Activated naive CD4-positive, alpha-beta T cell treated with Interleukin-2 at 50 U/mL for 16 hours (primary cell): ENCODE measurements around the gene RNF167.

Source experiments
- DNase-seq: peaks from one replicate; pipeline ENCODE4 v3.0.0-alpha.2; 2020

Gene RNF167

DNA sequence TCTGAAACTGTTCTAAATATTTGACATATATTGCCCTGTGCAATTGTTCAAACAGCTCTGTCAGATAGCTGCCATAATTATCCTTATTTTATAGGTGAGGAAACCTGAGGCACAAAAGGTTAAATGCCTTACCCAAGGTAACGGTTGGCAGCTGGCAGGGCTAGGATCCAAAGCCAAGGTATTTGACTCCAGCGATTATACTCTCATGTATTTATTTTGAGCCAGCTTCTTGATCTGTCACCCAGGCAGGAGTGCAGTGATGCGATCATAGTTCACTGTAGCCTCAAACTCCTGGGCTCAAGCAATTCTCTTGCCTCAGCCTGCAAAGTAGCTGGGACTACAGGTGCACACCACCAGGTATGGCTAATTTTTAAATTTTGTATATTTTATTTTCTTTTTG, 18.0 kb downstream of the RNF167 start:
- no peak for DNase-seq

DNA sequence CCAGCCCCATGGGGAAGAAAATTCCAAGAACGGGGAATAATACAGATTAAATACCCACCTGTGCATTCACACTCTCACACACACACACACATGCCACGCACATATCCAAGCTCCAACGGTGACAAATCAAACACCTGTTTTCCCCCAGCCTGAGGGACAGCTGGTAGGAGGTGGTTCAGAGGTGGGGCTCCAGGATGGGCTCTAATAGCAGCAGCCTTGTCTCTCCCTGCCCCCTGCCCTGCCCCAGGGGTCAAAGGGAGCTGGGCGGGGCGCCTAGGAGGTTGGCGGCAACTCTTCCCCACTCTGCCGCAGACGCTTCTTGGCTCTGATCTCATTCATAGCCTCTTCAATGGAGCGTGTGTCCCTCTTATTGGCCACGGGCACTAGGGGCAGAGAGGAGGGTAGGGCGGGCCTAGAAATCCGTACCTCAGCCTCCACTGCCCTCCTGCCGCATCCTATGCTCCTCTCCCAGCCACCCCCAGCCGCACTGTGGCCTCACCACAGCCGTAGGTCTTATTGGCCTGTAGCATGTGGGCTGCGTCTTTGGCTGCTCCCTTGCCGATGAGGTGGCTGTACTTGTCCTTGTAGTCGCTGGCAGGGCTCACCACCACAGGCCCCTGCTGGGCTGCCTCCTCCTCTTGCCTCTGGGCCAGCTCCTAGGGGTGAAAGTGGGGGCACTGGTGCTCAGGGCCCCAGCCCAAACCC, 19.3 kb downstream of the RNF167 start:
- no peak for DNase-seq

DNA sequence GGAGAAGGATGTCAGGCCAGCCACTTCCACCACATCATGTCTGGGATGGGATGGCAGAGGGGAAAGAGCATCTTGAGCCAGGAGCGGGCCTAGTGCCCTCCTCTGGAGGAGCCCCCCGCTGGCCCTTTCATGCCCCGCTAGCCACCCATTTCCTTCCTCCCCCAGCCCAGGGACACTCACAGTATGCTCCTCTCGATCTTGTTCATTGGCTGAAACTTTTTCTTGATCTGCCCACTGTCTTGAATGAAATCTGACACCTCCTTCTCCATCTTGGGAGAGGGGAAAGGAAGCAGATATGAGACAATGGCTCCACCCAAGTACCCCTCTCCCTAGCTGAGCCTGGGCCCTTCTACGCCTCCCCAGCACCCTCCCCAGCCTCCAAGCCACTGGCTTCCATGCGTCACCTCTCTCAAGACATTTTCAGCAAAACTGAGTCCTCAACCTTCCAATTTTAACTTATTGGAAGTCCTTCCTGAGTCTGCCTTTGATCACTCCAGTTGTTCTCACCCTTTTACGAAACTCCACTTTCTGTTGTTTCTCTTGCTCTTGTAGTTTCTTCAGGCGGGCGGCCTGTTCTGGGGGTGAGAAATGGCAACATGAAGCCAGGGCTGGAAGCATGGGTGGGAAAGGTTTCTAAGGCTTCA, 20.3 kb downstream of the RNF167 start:
- no peak for DNase-seq

- DNase-seq = no peak
Observed at GRCh38 chr17:4965311-4965986, 25.4 kb downstream of the RNF167 start.

GRCh38 chr17:4966844-4967538, 26.9 kb downstream of the RNF167 start:
- peak; percentile 93 for DNase-seq

DNA sequence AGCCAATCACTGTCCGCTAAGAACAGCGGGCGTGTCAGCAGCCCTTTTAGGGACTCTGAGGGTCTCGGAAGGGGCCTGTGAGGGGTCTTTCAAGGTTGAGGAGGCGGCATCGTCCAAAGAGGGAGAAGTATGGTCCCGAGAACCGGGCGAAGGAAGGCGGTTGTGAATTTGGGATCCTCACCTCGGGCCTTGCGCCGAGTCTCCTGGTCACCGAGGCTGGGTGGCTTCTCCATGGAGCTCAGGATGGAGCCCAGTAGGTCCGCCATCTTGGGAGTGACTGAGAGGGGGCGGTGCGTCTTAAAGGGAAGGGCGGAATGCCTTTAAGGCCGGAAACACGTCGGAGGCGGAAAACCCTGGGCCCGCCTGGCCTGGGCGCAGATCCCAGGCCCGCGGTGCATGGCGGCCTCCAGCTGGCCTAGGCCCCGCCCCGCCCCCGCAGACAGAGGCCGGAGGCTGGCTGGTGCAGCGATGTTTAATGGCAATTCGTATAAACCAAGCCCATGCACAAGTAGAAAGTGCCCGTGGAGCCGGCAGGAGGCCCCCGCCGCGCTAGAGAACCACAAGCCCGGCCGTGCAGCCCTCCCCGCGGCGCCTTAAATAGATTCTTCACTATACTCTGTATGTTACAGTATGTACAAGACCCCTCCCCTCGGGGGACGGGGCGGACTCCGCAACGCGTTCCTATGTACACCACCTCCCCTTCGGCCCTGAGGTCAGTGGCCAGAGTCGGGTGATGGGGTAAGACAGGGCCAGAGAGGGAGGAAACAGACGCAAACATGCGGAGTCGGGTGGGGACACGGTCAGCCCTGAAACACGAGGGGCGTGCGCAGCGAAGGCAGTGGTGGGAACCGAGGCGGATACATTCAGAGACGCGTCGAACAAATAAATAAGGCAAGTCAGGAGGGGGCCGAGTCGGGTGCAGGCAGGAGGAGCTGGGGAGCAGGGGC, 27.7 kb downstream of the RNF167 start, which contains the start of gene SPAG7:
Gene SPAG7, minus strand, starts transcription at position 279 of the 947 bp plus-strand sequence. Its CDS starts 13 bp downstream, at position 266.
- DNase-seq = peak; percentile 93

GRCh38 chr17:4968486-4969046, 28.5 kb downstream of the RNF167 start:
- peak; percentile 42 for DNase-seq

DNA sequence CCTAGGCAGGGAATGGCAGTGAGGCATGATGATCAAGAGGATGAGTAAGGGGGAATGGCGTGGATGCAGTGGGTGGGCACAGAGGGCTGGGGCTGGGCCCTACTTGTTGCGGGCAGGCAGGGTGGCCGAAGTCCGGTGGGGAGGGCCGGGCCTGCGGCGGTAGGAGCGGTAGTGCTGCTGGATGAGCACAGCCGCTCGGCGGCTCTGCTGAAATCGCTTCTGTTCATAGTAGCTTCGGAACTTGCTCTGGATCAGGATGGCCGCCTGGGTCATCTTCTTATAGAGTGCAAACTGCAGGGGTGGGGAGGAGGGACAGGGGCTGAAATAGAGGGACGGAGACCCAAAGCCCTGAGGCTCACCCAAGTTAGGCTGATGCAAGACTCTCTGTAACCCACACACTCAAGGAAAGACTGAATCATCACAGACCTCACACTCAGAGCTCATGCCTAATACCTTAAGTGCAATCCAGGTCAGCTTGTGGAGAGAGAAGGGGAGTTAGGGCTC, 29.0 kb downstream of the RNF167 start:
- DNase-seq = peak; percentile 60

- peak; percentile 52 for DNase-seq
Observed at GRCh38 chr17:4969551-4970173, 29.6 kb downstream of the RNF167 start.

DNA sequence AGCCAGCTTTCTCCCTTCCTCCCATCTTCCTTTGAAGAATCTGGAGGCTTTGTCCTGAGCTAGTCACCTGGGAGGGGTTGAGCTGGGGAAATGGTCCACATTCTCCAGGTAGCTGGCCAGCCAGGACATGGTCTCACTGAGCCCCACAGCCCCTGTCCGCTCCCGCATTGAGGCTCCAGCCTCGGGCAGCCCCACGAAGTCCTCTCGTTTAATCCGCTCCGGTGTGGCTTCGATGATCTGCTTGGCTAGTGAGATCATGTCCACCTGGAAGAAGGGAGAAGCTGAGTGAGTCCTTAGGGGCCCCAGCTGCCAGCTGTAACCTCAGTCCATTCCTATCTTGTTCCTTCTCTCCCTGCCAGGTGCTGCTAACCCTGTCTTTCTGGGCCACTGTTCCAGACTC, 30.2 kb downstream of the RNF167 start:
- DNase-seq = no peak

- no peak for DNase-seq
Observed at GRCh38 chr17:4971826-4972225, 31.8 kb downstream of the RNF167 start.

DNA sequence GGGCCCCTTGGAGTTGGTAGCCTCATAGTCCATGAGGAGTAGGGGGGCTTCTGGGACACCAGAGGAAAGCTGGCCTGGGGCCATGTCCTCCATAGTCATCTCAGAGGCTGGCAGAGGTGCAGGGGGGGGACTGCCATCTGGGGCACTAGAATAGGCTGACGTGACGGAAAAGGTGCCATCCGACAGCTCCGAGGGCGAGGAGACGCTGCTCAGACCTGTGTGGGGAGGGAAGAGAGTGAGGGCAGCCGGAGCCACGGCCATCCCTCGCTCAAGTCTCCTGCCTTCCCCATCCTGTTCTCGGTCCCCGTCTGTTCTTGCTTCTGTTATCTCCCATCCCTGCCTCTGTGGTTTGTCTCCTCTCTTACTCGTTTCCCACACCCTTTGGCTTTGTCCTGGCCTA, 32.3 kb downstream of the RNF167 start:
- no peak for DNase-seq

DNA sequence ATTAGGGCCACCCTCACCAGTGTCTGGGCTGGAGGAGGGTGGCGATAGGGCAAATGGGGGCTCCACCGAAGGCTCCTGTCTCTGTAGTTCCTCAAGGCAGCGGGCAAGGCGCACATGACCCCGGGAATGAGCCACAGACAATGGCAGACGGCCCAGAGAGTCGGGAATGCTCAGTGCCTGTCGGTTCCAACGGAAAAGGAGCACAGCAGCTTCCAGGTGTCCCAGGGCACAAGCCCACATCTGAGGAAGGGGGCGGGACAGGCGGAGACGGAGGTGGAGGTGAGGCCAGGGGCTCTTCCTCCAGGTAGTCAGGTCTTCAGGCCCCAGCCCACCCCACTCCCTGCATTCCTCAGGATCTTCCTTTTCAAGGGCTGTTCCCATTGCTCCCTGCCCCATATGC, 32.7 kb downstream of the RNF167 start:
- DNase-seq = no peak

DNA sequence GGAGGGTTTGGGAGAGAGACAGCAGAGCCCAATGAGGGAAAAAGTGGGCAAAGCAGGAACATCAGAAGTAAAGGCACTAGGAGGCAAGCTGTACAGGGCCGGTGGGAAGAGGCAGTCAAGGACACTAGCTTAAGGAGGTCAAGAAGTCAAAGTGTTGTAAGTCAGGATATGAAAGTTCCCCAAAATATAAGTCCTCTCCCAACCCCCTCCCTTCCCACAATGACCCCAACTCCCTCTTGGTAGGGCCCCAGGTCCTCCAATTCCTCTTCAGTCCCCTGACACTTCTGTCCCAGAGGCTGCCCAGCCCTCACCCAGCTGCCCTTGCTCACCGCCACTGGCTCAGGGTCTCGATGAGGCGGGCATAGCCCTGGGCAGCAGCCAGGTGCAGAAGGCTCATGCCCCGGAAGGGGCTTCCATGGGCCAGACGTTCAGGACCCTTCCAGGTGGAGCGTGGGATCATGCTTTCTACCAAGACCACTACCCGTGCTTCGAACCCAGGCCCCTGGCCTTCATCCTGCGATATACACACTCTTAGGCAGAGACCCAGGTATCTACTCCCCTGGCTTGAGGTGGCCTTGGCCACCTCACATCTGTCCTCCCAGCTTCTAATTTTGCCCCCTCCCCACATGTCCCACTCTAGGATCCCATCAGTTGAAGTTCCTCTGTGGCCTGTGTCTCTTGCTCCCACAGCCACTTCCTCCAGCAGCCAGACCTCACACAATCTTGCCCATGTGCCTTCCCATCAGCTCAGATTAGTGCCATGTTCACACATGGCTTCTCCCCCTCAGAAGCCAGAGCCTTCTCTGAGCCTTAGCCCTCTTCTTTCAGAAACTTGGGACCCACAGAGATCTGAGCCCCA, 33.4 kb downstream of the RNF167 start:
- no peak for DNase-seq

DNA sequence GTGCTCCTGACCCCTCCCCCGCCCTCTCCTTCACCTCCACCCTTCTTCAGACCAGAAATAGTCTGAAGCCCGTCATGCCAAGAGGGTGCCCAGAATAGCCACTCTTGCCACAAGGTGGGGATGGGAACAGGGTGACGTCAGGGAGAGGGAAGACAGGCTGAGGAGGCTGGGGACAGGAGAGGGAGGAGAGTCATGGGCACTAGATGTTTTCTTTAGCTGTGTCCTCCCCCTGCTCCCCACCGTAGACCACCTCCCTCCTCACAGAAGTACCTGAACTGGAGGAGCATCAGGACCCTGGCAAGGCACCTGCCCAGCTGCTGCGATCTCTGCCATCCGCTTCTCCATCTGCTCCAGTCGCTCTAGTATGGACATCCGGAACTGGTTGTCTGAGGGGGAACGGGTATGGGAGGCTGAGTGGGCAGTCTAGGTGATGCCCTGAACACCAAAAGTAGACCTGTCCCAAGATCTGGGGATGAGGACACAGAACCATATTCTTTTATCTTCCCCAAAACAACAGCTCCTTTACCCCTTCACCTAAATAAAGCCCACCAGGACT, 34.1 kb downstream of the RNF167 start:
- no peak for DNase-seq

GRCh38 chr17:4978726-4979125, 38.7 kb downstream of the RNF167 start:
- DNase-seq = no peak

DNA sequence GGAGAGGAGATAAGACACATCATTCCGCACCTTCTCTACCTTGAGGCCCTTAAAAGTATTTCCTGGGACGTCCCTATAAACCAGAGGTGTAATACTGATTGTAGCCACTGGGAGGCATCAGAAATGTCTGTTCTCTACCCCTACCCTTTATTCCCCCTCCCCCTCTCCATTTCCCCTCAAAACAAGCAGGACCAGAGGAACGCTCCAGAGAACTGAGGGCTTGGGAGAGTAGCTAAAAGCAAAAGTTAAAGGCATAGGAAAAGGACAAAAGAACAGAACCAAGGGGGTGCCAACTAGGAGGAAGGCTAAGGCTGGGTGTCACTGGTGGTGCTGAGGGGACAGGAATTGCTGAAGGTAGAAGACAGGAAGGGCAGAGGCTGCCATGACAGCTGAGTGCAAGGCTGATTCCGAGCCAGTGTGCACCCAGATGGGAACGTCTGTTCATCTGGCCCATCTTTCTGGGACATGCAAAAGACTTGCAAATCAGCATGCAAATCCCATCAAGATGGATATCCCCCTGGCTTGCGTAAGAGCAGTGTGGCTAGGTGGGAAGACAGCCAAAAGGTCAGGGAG, 40.7 kb downstream of the RNF167 start:
- DNase-seq = peak; percentile 9

- no peak for DNase-seq
Observed at GRCh38 chr17:4982305-4982704, 42.2 kb downstream of the RNF167 start.

GRCh38 chr17:4986403-4986802, 46.3 kb downstream of the RNF167 start:
- no peak for DNase-seq
